IMR-90 (cell line): ENCODE data around the gene UBQLN2. TPM values are rescaled to one million over a fixed set of nuclear protein-coding genes. Genes with fewer than 3 reads are reported as not detected.
"Not testable (repeated sequence)": the region's sequence is repeated elsewhere in the genome, so short reads cannot be mapped to it uniquely, and the experiment has no call there.

Source experiments
- ATAC-seq: fragments of 200-7000 bp; cut with Tn5 transposase; 2 replicates; pipeline ENCODE4 v1.9.1; 2020; ENCODE audit warnings: low read depth, mild to moderate bottlenecking, moderate library complexity
- BruUV-seq: library from RNA; stranded (reverse); fragments of 400-500 nt; replicated peaks from 2 replicates; lab custom pipeline; 2021; lab: Mats Ljungman, UMichigan
- CTCF ChIA-PET: fragments of 300-600 bp; formaldehyde crosslinking; extraction: SDS; loops from one replicate; lab custom pipeline; 2021; ENCODE audit warnings: antibody characterized with exemption; lab: Yijun Ruan, JAX
- POLR2A ChIA-PET: fragments of 300-600 bp; sonication (Branson Sonifier 250); formaldehyde crosslinking; loops from one replicate; lab custom pipeline; 2022; ENCODE audit warnings: antibody characterized with exemption; ENCODE audit not compliant: unreplicated experiment; lab: Charles Lee
- DNase-seq: peaks from one replicate; pipeline ENCODE4 v3.0.0; 2013
- H2AFZ ChIP-seq: replicated peaks from 2 replicates; pipeline ENCODE3; 2013; ENCODE audit warnings: low read length, mild to moderate bottlenecking; ENCODE audit not compliant: poor library complexity
- H2AK5ac ChIP-seq: 2 replicates; pipeline ENCODE4 v1.6.1; 2013; ENCODE audit warnings: low read depth, low read length, inconsistent platforms
- H2AK9ac ChIP-seq: replicated peaks from 2 replicates; pipeline ENCODE3; 2013; ENCODE audit warnings: mild to moderate bottlenecking, low read depth, low read length, moderate library complexity; ENCODE audit not compliant: poor library complexity
- H2BK120ac ChIP-seq: 2 replicates; pipeline ENCODE4 v1.6.1; 2013; ENCODE audit warnings: low read depth, low read length, inconsistent platforms
- H2BK15ac ChIP-seq: 3 replicates; pipeline ENCODE4 v1.6.1; 2013; ENCODE audit warnings: low read depth, low read length, inconsistent platforms
- H2BK20ac ChIP-seq: 2 replicates; pipeline ENCODE4 v1.6.1; 2013; ENCODE audit warnings: low read depth, mild to moderate bottlenecking, inconsistent platforms, low read length, moderate library complexity
- H2BK5ac ChIP-seq: 2 replicates; pipeline ENCODE4 v1.6.1; 2013; ENCODE audit warnings: mild to moderate bottlenecking, low read depth, low read length, inconsistent platforms; ENCODE audit not compliant: poor library complexity, severe bottlenecking
- H3K14ac ChIP-seq: replicated peaks from 2 replicates; pipeline ENCODE4 v1.6.1; 2013; ENCODE audit warnings: low read depth, low read length, inconsistent platforms
- H3K18ac ChIP-seq: 2 replicates; pipeline ENCODE4 v1.6.1; 2013; ENCODE audit warnings: low read depth, low read length, control low read depth
- H3K23ac ChIP-seq: 2 replicates; pipeline ENCODE4 v1.6.1; 2013; ENCODE audit warnings: low read depth, low read length, inconsistent platforms
- H3K27ac ChIP-seq: 2 replicates; pipeline ENCODE4 v1.5.1; 2013; ENCODE audit warnings: mild to moderate bottlenecking, control low read depth, low read length; ENCODE audit not compliant: insufficient read depth
- H3K27me3 ChIP-seq: 2 replicates; pipeline ENCODE4 v1.6.1; 2013; ENCODE audit warnings: low read length; ENCODE audit not compliant: control insufficient read depth, insufficient read depth
- H3K36me3 ChIP-seq: 2 replicates; pipeline ENCODE4 v1.6.1; 2013; ENCODE audit warnings: low read length, mixed read lengths; ENCODE audit not compliant: control insufficient read depth, insufficient read depth
- H3K4ac ChIP-seq: 2 replicates; pipeline ENCODE4 v1.6.1; 2013; ENCODE audit warnings: low read depth, low read length, inconsistent platforms
- H3K4me1 ChIP-seq: 2 replicates; pipeline ENCODE4 v1.6.1; 2013; ENCODE audit warnings: low read length, mixed read lengths; ENCODE audit not compliant: control insufficient read depth, insufficient read depth
- H3K4me2 ChIP-seq: 2 replicates; pipeline ENCODE4 v1.6.1; 2013; ENCODE audit warnings: low read depth, mild to moderate bottlenecking, control low read depth, low read length, moderate library complexity
- H3K4me3 ChIP-seq: 2 replicates; pipeline ENCODE4 v1.5.1; 2013; ENCODE audit warnings: low read depth, mild to moderate bottlenecking, control low read depth, low read length, moderate library complexity; ENCODE audit not compliant: insufficient read depth
- H3K56ac ChIP-seq: 2 replicates; pipeline ENCODE4 v1.6.1; 2013; ENCODE audit warnings: low read length, inconsistent platforms; ENCODE audit not compliant: insufficient read depth; ENCODE audit errors: extremely low read depth
- H3K79me1 ChIP-seq, 2 experiments: 2 replicates each; pipeline ENCODE4 v1.6.1; 2013; ENCODE audit warnings: low read length in 2 of 2, inconsistent platforms in 1 of 2, low read depth in 1 of 2
- H3K9ac ChIP-seq: 2 replicates; pipeline ENCODE4 v1.6.1; 2013; ENCODE audit warnings: low read depth, low read length, control low read depth
- H3K9me1 ChIP-seq: 2 replicates; pipeline ENCODE4 v1.6.1; 2013; ENCODE audit warnings: low read length, inconsistent platforms; ENCODE audit not compliant: insufficient read depth
- H3K9me3 ChIP-seq: 2 replicates; pipeline ENCODE4 v1.6.1; 2013; ENCODE audit warnings: low read length; ENCODE audit not compliant: control insufficient read depth, insufficient read depth
- H4K20me1 ChIP-seq: 2 replicates; pipeline ENCODE4 v1.6.1; 2013; ENCODE audit warnings: low read length, inconsistent platforms; ENCODE audit not compliant: insufficient read depth
- H4K5ac ChIP-seq: 2 replicates; pipeline ENCODE4 v1.6.1; 2013; ENCODE audit warnings: mild to moderate bottlenecking, low read depth, low read length, control low read depth
- H4K8ac ChIP-seq, 2 experiments: 2 replicates each; pipeline ENCODE4 v1.6.1; 2013; ENCODE audit warnings: low read depth in 2 of 2, low read length in 2 of 2, control low read depth in 1 of 2, inconsistent platforms in 1 of 2
- H4K91ac ChIP-seq: 2 replicates; pipeline ENCODE4 v1.6.1; 2013; ENCODE audit warnings: low read depth, low read length, inconsistent platforms; ENCODE audit not compliant: insufficient read depth
- WGBS, 2 experiments: methylation state at CpG; one replicate each; pipeline versions ENCODE4 v1.1.5 to v1.1.7; 2013; ENCODE audit warnings: missing lambda C conversion rate in 2 of 2; ENCODE audit not compliant: insufficient read length in 1 of 2; ENCODE audit errors: extremely low coverage in 2 of 2; 5-methylcytosine and 5-hydroxymethylcytosine counted together
- dilution Hi-C: fragments of 300-500 bp; cut with HindIII; formaldehyde crosslinking; loops from one replicate; pipeline ENCODE4 v1.14.3; 2018; ENCODE audit warnings: low sequenced_read_pairs; ENCODE audit not compliant: unreplicated experiment
- in situ Hi-C: fragments of 300-500 bp; cut with MboI; formaldehyde crosslinking; loops from 3 replicates; pipeline ENCODE4 v1.14.3; 2019; ENCODE audit warnings: low sequenced_read_pairs, inconsistent platforms, mixed read lengths
- intact Hi-C: fragments of 100-400 bp; cut with micrococcal nuclease; formaldehyde crosslinking; loops from 2 replicates; pipeline ENCODE4 v1.10.0; 2022
- polyA plus RNA-seq, 3 experiments: library from polyadenylated mRNA; depleted of rRNA; stranded (reverse); fragments of >200 nt; gene quantifications; 2 replicates each; pipeline ENCODE4 v1.2.3, GENCODE V29; 2012; ENCODE audit warnings: low replicate concordance in 1 of 3
- total RNA-seq: library from RNA; depleted of rRNA; stranded (reverse); fragments of >200 nt; gene quantifications from 2 replicates; pipeline ENCODE4 v1.2.3, GENCODE V29; 2012

UBQLN2 gene
- total and polyA plus RNA-seq, 2 of the 4 experiments (the other 2 are of a cell fraction) = 4.1 to 24.5 TPM

GRCh38 chrX:56529482-56530007 lies 33.9 kb upstream of the UBQLN2 start:
- H2AFZ ChIP-seq, POLR2A ChIA-PET, H2BK20ac ChIP-seq, H3K18ac ChIP-seq, ATAC-seq, in situ Hi-C loops, H3K4me2 ChIP-seq, H3K27ac ChIP-seq, H4K5ac ChIP-seq, H4K91ac ChIP-seq, H2AK9ac ChIP-seq, H3K9ac ChIP-seq, H3K14ac ChIP-seq, H2BK5ac ChIP-seq, H3K27me3 ChIP-seq, H4K20me1 ChIP-seq, intact Hi-C loops, H3K9me1 ChIP-seq, DNase-seq, H3K4ac ChIP-seq, H3K23ac ChIP-seq, H3K56ac ChIP-seq, H3K9me3 ChIP-seq, H4K8ac ChIP-seq, H3K79me1 ChIP-seq, H2AK5ac ChIP-seq, CTCF ChIA-PET, H3K4me3 ChIP-seq, H2BK120ac ChIP-seq, dilution Hi-C loops, H2BK15ac ChIP-seq, BruUV-seq, H3K36me3 ChIP-seq, H3K4me1 ChIP-seq: not testable (repeated sequence)
- WGBS, 2 experiments = no CpG with 5 or more reads among the region's 2 CpGs
